Measurements from ENCODE around the gene RPL5. TPM values are rescaled to one million over a fixed set of nuclear protein-coding genes. Genes with fewer than 3 reads are reported as not detected.

The RPL5 gene
- total RNA-seq, 1 donor from 2014 or later: 711 TPM

- DNase-seq (no peak), ATAC-seq (no peak)
- H3K27me3 ChIP-seq: no peaks in the 10 kb centered on the region
- peak overlapping the region; percentile 100 for H3K27ac ChIP-seq
- intact Hi-C loops (cut with DNase I): no loop called here
- no peak for TF ChIP-seq CTCF (IDR thresholded peaks at IDR 0.05)
- peaks cover 9% of the 10 kb centered on the region for H3K4me1 ChIP-seq
- H3K4me3 ChIP-seq: peak overlapping the region; percentile 85
- no peaks in the 10 kb centered on the region for H3K36me3 ChIP-seq
- H3K9me3 ChIP-seq: no peaks in the 10 kb centered on the region
Measured at GRCh38 chr1:92786111-92786901, 45.5 kb upstream of the RPL5 start.

- Histone ChIP-seq H3K36me3 (no peaks in the 10 kb centered on the region), H3K4me3 (no peak overlapping the region), H3K27ac (no peak overlapping the region), H3K27me3 (no peaks in the 10 kb centered on the region), H3K4me1 (no peaks in the 10 kb centered on the region), H3K9me3 (no peaks in the 10 kb centered on the region)
- no peak for TF ChIP-seq CTCF (IDR thresholded peaks at IDR 0.05)
- ATAC-seq: peak; percentile 28
- no peak for DNase-seq
- intact Hi-C loops (cut with DNase I): no loop called here
Measured at GRCh38 chr1:92790081-92790480, 41.8 kb upstream of the RPL5 start.

GRCh38 chr1:92790867-92791266 is 41.0 kb upstream of the RPL5 start:
- no peak for ATAC-seq
- TF ChIP-seq CTCF (IDR thresholded peaks at IDR 0.05): no peak
- intact Hi-C loops (cut with DNase I): no loop called here

GRCh38 chr1:92791487-92792066 is 40.3 kb upstream of the RPL5 start:
- no peak for TF ChIP-seq CTCF (IDR thresholded peaks at IDR 0.05)
- H3K27me3 ChIP-seq: no peaks in the 10 kb centered on the region
- no peak for DNase-seq
- H3K36me3 ChIP-seq: no peaks in the 10 kb centered on the region
- no peaks in the 10 kb centered on the region for H3K4me1 ChIP-seq
- no peak for ATAC-seq
- H3K4me3 ChIP-seq: no peak overlapping the region
- intact Hi-C loops (cut with DNase I): no loop called here
- H3K27ac ChIP-seq: no peak overlapping the region
- no peaks in the 10 kb centered on the region for H3K9me3 ChIP-seq

More at GRCh38 chr1:92790867-92791266, 41.0 kb upstream of the RPL5 start:
- Histone ChIP-seq H3K4me1 (no peaks in the 10 kb centered on the region), H3K36me3 (no peaks in the 10 kb centered on the region), H3K9me3 (no peaks in the 10 kb centered on the region), H3K27me3 (no peaks in the 10 kb centered on the region), H3K27ac (no peak overlapping the region), H3K4me3 (no peak overlapping the region)
- DNase-seq: no peak

- H3K9me3 ChIP-seq: no peaks in the 10 kb centered on the region
- no peak for ATAC-seq
- H3K4me1 ChIP-seq: no peaks in the 10 kb centered on the region
- no peak overlapping the region for H3K27ac ChIP-seq
- intact Hi-C loops (cut with DNase I): no loop called here
- H3K27me3 ChIP-seq: no peaks in the 10 kb centered on the region
- H3K4me3 ChIP-seq: no peak overlapping the region
- H3K36me3 ChIP-seq: no peaks in the 10 kb centered on the region
- no peak for TF ChIP-seq CTCF (IDR thresholded peaks at IDR 0.05)
- DNase-seq: no peak
Measured at GRCh38 chr1:92792340-92792782, 39.5 kb upstream of the RPL5 start.
